Measurements from ENCODE around the gene FOXR1. TPM values are rescaled to one million over a fixed set of nuclear protein-coding genes. Genes with fewer than 3 reads are reported as not detected.

The FOXR1 gene
- polyA plus RNA-seq, 1 donor from 2014 or later = not detected

GRCh38 chr11:119024430-119025098 lies 53.0 kb downstream of the FOXR1 start:
- Histone ChIP-seq H3K27ac (ENCODE audit: low read length) (no peak overlapping the region), H3K4me2 (ENCODE audit: low read length) (no peak overlapping the region), H3K4me3 (ENCODE audit: low read length) (no peak overlapping the region), H3K27me3 (ENCODE audit: insufficient read depth, low read depth, low read length) (no peaks in the 10 kb centered on the region), H2AFZ (ENCODE audit: low read depth, low read length) (no peak overlapping the region), H3K9me2 (ENCODE audit: insufficient read depth, low read length) (no peaks in the 10 kb centered on the region), H4K20me1 (ENCODE audit: insufficient read depth) (no peaks in the 10 kb centered on the region), H3K9me3 (ENCODE audit: low read length) (no peaks in the 10 kb centered on the region), H3K9ac (ENCODE audit: low read length) (no peak overlapping the region), H3F3A (ENCODE audit: insufficient read depth, low read length, poor library complexity, severe bottlenecking) (no peaks in the 10 kb centered on the region), H3K79me2 (replicated peaks; ENCODE audit: insufficient read depth, low read length) (peaks cover 26% of the 10 kb centered on the region), H3K36me3 (ENCODE audit: insufficient read depth, low read length) (no peaks in the 10 kb centered on the region)
- TF ChIP-seq EZH2 (IDR thresholded peaks at IDR 0.05; ENCODE audit: borderline replicate concordance, insufficient read depth, low read length, poor library complexity, severe bottlenecking) (no peak), MXI1 (conservative IDR thresholded peaks at IDR 0.05; ENCODE audit: poor library complexity, severe bottlenecking) (no peak), RAD21 (conservative IDR thresholded peaks at IDR 0.05) (no peak), POLR2AphosphoS5 (IDR thresholded peaks at IDR 0.05) (no peak), TAF1 (IDR thresholded peaks at IDR 0.05; ENCODE audit: low read depth) (no peak), EP300 (conservative IDR thresholded peaks at IDR 0.05; ENCODE audit: poor library complexity, severe bottlenecking) (no peak), REST (IDR thresholded peaks at IDR 0.05; ENCODE audit: borderline replicate concordance) (no peak), SMC3 (conservative IDR thresholded peaks at IDR 0.05; ENCODE audit: poor library complexity) (no peak)
- TF ChIP-seq, protein P1, sequence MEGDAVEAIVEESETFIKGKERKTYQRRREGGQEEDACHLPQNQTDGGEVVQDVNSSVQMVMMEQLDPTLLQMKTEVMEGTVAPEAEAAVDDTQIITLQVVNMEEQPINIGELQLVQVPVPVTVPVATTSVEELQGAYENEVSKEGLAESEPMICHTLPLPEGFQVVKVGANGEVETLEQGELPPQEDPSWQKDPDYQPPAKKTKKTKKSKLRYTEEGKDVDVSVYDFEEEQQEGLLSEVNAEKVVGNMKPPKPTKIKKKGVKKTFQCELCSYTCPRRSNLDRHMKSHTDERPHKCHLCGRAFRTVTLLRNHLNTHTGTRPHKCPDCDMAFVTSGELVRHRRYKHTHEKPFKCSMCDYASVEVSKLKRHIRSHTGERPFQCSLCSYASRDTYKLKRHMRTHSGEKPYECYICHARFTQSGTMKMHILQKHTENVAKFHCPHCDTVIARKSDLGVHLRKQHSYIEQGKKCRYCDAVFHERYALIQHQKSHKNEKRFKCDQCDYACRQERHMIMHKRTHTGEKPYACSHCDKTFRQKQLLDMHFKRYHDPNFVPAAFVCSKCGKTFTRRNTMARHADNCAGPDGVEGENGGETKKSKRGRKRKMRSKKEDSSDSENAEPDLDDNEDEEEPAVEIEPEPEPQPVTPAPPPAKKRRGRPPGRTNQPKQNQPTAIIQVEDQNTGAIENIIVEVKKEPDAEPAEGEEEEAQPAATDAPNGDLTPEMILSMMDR (IDR thresholded peaks at IDR 0.05; ENCODE audit: poor library complexity, severe bottlenecking) = no peak

DNA sequence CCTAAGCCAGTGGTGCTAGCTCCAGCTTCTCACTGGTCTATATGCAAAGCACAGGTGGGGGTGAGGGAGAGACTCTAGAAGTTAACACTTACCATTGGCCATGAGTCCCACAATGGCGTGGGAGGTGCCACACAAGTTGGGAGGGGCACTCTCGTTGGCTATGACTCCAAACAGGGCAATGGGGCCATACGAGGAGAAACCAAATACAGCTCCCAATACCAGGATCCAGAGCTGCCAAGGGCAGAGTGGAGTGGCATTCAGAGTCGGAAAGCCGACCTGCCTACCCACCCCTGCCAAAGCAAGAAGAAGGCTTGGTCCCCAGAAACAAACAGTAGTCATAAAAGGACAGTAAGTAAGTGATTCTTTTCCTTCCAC lies 53.5 kb downstream of the FOXR1 start:
- Histone ChIP-seq H3K79me2 (replicated peaks; ENCODE audit: insufficient read depth, low read length) (peaks cover 24% of the 10 kb centered on the region), H3F3A (ENCODE audit: insufficient read depth, low read length, poor library complexity, severe bottlenecking) (no peaks in the 10 kb centered on the region), H3K9ac (ENCODE audit: low read length) (no peak overlapping the region), H3K4me3 (ENCODE audit: low read length) (no peak overlapping the region), H3K27ac (ENCODE audit: low read length) (no peak overlapping the region), H3K27me3 (ENCODE audit: insufficient read depth, low read depth, low read length) (no peaks in the 10 kb centered on the region), H3K36me3 (ENCODE audit: insufficient read depth, low read length) (no peaks in the 10 kb centered on the region), H3K9me2 (ENCODE audit: insufficient read depth, low read length) (no peaks in the 10 kb centered on the region), H2AFZ (ENCODE audit: low read depth, low read length) (no peak overlapping the region), H3K9me3 (ENCODE audit: low read length) (no peaks in the 10 kb centered on the region), H4K20me1 (ENCODE audit: insufficient read depth) (no peaks in the 10 kb centered on the region), H3K4me2 (ENCODE audit: low read length) (no peak overlapping the region)
- no peak for TF ChIP-seq MXI1 (conservative IDR thresholded peaks at IDR 0.05; ENCODE audit: poor library complexity, severe bottlenecking)
- no peak for TF ChIP-seq RAD21 (conservative IDR thresholded peaks at IDR 0.05)
- no peak for TF ChIP-seq EP300 (conservative IDR thresholded peaks at IDR 0.05; ENCODE audit: poor library complexity, severe bottlenecking)

Measured in neural cell (in vitro differentiated cells).